GM21367 (cell line): ENCODE measurements around the gene RANBP1.
A peak's percentile ranks its signal among the peaks of the same experiment; 100 is the strongest.

Experiments used
- ATAC-seq: cut with Tn5 transposase; IDR thresholded peaks from one replicate; pipeline ENCODE4 v1.9.1; 2021; ENCODE audit not compliant: unreplicated experiment

The RANBP1 gene

GRCh38 chr22:20123366-20124082 lies 7.6 kb downstream of the RANBP1 start:
- no peak for ATAC-seq

DNA sequence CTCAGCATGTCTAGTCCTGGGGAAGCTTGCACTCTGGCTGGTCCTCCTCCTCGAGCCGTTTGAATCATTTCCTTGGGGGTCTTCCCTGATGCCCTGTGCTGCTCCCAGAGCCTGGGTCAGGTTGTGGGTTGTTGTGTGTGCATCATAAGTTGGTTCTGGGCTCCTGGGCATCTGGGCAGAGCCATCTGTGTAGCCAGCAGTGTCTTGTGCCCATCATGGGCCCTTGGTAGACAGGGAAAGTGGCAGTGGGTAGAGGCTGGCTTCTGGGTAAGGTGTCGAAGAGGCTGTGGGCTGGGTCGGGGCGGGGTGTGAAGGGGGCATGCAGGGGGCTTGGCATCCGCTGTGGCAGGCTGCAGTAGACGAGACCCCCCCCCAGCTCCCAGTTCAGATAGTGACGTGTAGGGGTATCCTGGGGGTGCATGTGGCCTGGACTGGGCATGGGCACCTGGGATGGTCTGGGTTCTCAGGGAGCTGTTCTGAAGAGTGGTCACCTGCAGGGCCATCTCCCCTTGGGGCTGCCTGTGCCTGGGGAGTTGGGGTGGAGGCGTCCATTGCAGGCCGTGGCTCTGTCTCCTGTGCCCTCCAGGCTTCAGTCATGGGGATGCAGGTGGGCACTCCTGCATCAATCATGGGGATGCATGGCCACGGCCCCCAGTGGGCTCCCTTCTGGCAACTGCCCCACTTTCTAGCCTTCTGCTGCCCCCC lies 8.3 kb downstream of the RANBP1 start:
- ATAC-seq = no peak

DNA sequence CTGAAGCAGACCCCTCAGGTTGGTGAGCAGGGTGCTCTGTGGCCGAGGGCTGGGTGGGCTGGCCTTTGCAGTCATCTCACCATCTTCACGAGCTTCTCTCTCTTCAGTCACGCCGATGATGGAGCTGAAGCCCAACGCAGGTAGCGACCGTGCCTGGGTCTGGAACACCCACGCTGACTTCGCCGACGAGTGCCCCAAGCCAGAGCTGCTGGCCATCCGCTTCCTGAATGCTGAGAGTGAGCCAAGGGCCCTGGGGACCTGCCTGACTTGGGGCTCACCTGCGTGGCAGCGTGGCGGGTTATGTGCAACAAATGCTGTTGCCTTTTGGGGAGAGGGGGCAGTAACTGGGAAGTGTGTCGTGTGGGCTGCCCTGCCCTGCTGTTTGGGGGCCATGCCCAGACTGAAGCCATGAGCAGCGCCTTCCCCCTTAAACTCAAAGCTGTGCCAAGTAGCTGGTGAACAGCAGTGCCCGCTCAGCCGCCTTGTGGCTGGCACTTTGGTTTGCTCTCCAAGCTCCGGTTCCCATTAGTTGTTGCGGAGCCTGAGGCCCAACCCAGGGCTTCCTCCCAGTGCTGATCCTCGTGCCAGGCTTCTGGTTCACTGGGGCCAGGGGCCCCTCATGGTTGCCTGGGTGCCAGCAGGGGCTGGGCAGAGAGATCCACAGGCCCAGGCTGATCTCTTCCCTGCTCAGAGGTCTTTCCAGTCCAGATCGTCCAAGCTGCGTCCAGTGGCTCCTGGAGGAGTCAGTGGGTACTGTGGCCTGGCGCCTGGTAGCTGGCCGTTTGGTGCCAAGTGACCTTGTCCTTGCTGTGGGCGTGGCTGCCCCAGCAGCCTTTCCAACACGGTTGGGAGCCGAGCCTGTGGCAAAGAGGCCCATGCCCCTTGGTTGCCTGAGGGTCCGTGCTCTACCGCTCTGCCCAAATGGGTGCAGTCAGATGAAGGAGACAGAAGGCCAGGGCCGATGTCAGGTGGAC lies 9.6 kb downstream of the RANBP1 start:
- no peak for ATAC-seq

GRCh38 chr22:20126284-20127029 lies 10.6 kb downstream of the RANBP1 start:
- no peak for ATAC-seq

DNA sequence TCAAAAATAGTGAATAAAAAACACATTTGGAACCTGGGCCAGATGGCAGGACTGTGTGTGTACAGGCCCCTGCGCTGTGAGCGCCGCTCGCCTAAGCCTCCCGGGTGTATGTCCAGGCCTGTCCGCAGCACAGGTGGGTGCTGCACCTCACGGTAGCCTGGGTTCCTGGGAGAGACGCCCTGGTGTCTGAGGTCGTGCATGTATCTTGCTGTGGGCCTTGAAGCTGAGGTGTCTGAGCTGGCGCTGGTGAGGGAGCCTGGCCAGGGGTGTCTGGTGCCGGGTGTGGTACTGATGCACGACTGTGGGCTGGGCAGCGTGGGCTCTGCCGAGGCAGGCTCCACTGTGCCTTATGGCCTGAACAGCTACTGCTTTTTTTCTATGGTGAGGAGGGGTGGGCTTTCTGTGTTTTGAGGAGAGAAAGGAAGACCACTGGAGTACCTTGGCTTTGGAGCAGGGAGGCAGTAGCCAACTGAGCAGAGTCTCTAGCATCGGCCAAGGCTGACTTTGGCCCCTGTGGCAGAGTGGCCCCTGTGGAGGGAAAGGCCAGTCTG lies 11.5 kb downstream of the RANBP1 start:
- ATAC-seq = no peak

- ATAC-seq = no peak
These were observed 12.1 kb downstream of the RANBP1 start for GRCh38 chr22:20127869-20128618.

GRCh38 chr22:20128619-20128901 lies 12.7 kb downstream of the RANBP1 start:
- ATAC-seq = no peak

GRCh38 chr22:20128902-20129746 lies 13.2 kb downstream of the RANBP1 start:
- ATAC-seq = no peak

DNA sequence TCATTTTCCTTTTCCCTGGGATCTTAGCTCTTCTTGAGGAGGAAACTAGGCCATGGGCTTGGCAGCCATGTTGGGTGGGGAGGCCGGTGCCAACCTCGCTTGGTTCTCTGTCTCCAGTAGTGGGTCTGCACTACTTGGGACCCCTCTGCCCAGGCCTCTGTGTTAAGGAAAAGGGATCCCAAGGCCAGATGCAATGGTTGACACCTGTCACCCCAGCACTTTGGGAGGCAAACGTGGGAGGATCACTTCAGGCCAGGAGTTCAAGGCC lies 13.8 kb downstream of the RANBP1 start:
- ATAC-seq = no peak

DNA sequence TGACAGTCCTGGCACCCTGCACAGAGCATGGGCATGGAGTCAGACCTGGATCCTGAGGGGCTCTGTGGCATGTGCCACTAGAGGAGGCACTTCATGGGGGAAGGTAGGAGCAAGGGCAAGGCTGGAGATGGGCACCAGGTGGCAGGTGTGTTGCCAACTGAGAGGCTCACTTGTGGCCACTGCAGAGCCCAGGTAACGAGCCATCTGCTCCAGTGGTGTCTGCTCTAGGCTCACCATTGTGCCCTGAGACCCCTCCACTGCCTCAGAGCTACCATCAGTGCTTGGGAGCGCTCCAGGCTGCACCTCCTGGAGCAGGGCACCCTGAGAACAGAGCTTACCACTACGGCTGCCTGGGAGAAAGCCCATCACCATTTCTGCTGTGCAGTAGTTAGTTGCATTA lies 14.4 kb downstream of the RANBP1 start:
- ATAC-seq = no peak

DNA sequence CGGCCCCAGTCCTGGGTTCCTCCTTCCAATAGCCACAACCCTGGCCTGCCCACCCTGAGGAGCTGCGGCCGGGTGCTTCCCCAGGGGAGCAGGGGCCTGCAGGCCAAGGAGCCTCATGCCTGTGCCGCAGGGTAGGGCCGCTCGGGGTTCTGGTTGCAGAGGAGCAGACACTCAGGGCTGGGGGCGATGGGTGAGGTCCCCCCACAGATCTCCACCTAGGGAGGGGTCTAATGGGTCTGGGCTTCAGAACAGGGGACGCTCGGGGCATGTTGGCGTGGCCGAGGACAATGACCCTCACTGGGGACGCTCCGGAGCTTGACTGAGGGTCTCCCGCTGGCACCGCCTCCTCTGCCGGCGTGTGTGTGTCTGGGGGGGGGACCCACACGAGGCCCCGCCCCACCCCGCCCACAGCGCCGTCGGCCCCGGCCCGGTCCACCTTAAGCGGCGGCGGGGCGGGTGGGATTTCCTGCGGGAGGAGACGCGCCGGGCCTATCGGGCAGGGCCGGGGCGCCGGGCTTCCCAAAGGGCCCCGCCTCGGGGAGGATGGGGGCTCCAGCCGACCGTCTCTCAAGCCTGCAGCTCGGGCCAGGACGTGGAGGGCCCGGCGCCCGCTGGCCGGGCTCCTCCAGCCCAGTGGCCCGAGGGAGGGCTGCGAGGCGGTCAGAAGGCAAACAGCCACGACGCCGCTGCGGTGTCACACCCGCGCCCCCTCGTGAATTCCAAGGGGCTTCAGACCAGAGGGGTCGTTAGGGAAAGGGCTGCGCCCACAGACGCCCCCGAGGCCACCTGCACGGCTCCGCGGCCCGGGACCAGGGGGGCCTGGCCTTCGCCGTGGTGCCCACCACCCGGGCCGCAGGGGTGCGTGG lies 15.1 kb downstream of the RANBP1 start:
- ATAC-seq = peak; percentile 47

DNA sequence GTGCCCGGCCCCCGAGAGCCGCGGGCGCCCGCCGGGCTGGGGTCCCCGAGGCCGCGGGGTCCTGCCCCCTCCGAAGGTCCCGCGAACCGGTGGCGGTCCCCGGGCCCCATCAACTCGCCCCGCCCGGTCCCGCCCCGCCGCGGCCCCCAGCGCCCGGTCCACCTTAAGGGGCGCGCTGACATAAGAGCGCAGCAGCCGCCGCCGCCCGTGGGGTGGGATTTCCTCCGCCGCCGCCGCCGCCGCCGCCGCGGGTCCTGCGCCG lies 15.6 kb downstream of the RANBP1 start, which contains the start of gene ZDHHC8:
ZDHHC8 (plus strand) TSS at position 208 of the 262 bp plus-strand sequence. CDS start 144 bp downstream, outside the sequence.
- no peak for ATAC-seq

DNA sequence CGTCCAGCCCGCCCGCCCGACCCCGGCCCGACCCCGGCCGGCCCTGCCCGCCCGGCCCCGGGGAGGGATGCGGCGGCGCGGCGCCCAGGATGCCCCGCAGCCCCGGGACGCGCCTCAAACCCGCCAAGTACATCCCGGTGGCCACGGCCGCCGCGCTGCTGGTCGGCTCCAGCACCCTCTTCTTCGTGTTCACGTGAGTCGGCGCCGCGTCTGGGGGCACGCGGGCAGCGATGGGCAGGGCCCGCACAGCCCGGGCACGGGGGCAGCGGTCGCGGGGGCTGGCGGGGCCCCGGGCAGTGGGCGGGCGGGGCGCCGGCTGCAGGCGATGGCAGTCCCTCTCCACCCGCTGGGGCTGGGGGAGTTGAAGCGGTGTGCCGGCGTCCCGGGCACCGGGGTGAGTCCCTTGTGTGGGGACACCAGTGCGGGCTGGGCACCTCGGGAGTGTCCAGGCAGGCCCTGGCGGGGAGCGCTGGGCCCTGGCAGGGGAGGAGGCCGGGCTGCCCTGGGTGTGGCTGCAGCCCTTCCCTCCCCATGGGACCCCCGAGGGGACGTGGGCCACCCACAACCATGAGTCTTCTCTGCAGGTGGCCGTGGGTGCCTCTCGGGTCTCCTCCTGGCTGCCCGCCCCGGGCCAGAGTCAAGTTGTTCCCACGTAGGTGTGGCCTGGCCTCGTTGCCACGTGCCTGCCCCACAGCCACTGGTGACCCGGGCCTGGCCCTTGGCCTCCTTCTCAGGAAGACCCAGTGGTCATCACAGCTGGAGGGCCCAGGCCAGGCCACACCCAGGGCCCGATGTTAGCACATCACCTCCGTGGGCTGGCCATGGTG lies 16.2 kb downstream of the RANBP1 start:
- ATAC-seq = no peak

GRCh38 chr22:20132686-20133246 lies 16.9 kb downstream of the RANBP1 start:
- no peak for ATAC-seq

GRCh38 chr22:20133930-20134549 lies 18.1 kb downstream of the RANBP1 start:
- no peak for ATAC-seq

DNA sequence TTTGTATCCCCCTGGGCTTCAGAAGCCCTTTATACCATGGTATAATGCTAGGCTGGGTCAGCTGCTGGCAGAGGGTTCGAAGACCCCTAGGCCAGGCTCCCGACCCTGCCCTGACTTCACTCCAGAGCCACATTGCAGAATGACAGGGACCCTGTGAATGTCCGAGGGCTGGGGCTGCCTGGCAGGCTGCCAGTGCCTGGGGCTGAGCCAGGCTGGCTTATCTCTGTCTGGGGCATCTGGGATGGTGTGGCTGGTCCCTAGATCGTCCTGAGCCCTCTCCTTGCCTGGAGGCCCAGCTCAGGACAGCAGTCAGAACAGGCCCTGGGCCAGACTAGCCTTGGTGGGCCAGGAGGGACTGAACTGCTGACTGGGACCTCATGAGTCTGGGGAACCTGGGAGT lies 19.4 kb downstream of the RANBP1 start:
- no peak for ATAC-seq
